ENCODE measurements around the gene NHEJ1.

NHEJ1 gene

DNA sequence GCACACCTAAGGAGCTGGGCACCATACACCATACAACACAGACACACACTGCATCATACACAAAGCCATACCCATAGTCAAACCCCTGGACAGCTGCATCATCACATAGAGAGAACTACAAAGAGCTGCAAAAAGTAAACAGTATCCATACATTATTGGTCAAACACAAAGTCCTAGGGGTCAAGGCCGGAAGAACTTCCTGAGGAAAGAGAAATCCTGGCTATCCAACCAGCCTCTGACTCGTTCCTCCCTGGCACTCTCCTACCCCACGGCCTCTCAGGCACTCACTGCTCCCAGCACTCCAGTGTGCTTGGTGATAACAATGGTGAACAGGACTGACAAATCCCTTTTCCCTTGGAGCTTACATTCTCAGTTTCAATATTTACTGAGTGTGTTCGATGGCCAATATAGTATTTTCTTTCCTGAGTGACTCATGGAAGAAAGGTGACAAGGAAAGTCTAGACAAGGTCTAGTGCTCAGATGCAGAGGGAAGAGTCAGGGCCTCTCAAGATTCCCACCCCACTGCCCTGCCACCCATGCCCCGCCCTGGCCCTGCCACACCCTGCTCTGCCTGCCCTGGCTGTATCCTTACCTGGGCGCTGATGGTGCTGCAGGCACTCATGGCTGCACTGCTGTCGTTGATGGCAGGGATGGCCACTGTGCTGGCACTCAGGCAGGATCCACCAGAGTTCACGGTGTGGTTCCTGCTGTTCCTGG, 122.7 kb downstream of the NHEJ1 start:
- peaks cover 13% of the 10 kb centered on the region for H3K27me3 ChIP-seq (replicated peaks)
- no peaks in the 10 kb centered on the region for H3K36me3 ChIP-seq (replicated peaks)
- TF ChIP-seq, protein P1, sequence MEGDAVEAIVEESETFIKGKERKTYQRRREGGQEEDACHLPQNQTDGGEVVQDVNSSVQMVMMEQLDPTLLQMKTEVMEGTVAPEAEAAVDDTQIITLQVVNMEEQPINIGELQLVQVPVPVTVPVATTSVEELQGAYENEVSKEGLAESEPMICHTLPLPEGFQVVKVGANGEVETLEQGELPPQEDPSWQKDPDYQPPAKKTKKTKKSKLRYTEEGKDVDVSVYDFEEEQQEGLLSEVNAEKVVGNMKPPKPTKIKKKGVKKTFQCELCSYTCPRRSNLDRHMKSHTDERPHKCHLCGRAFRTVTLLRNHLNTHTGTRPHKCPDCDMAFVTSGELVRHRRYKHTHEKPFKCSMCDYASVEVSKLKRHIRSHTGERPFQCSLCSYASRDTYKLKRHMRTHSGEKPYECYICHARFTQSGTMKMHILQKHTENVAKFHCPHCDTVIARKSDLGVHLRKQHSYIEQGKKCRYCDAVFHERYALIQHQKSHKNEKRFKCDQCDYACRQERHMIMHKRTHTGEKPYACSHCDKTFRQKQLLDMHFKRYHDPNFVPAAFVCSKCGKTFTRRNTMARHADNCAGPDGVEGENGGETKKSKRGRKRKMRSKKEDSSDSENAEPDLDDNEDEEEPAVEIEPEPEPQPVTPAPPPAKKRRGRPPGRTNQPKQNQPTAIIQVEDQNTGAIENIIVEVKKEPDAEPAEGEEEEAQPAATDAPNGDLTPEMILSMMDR (IDR thresholded peaks at IDR 0.05; ENCODE audit: low read depth, low read length, missing control alignments), result no peak
- H3K27ac ChIP-seq, result no peak overlapping the region
- DNase-seq, result no peak
- no peak overlapping the region for H3K4me3 ChIP-seq (ENCODE audit: low read depth, low read length)
- in situ Hi-C loops (cut with HindIII; ENCODE audit: low pct_ligation_motif_present, low sequenced_read_pairs), result no loop called here

DNA sequence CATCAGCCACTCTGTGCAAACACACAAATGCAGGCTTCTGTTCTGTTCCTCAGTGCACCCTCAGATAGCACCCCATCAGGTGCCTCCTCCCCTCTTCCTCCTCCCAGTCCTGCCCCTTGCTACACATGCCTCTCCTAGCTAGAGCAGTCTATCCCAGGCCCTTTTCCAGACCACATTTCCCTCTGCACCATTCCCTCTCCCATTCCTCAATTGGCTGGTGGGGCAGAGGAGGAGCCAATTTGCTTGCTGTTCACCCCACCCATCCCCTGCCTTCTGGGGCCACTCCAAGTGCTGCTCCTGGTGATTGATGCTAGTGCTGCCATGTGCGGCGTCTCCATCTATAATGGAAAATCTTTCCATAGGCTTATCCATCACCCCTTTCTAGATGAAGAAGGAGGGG, 124.7 kb downstream of the NHEJ1 start:
- H3K36me3 ChIP-seq (replicated peaks), result no peaks in the 10 kb centered on the region
- in situ Hi-C loops (cut with HindIII; ENCODE audit: low pct_ligation_motif_present, low sequenced_read_pairs), result no loop called here
- TF ChIP-seq, protein P1 (IDR thresholded peaks at IDR 0.05; ENCODE audit: low read depth, low read length, missing control alignments), result no peak
- peaks cover 10% of the 10 kb centered on the region for H3K27me3 ChIP-seq (replicated peaks)
- H3K4me3 ChIP-seq (ENCODE audit: low read depth, low read length), result no peak overlapping the region
- DNase-seq, result no peak
- no peak overlapping the region for H3K27ac ChIP-seq

DNA sequence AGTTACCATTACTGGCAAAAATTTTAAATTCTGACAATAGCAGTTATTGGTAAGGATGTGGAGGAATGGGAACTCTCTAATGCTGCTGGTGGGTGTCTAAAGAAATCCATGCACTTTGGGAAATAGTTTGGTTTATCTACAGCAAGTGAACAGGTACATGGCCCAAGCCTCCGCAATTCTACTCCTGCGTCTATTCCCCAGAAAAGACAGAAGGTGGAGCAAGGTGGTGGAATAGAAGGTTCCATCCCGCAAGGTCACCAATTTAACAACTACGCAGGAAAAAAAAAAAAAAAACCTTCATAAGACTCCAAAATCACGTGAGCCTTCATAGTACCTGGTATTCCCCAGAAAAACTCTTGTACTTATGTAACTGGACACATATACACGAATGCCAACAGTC, 125.8 kb downstream of the NHEJ1 start:
- in situ Hi-C loops (cut with HindIII; ENCODE audit: low pct_ligation_motif_present, low sequenced_read_pairs), result no loop called here
- Histone ChIP-seq H3K4me3 (ENCODE audit: low read depth, low read length) (no peak overlapping the region), H3K27me3 (replicated peaks) (peaks cover 8% of the 10 kb centered on the region), H3K27ac (no peak overlapping the region), H3K36me3 (replicated peaks) (no peaks in the 10 kb centered on the region)
- DNase-seq, result no peak
- TF ChIP-seq, protein P1 (IDR thresholded peaks at IDR 0.05; ENCODE audit: low read depth, low read length, missing control alignments), result no peak

DNA sequence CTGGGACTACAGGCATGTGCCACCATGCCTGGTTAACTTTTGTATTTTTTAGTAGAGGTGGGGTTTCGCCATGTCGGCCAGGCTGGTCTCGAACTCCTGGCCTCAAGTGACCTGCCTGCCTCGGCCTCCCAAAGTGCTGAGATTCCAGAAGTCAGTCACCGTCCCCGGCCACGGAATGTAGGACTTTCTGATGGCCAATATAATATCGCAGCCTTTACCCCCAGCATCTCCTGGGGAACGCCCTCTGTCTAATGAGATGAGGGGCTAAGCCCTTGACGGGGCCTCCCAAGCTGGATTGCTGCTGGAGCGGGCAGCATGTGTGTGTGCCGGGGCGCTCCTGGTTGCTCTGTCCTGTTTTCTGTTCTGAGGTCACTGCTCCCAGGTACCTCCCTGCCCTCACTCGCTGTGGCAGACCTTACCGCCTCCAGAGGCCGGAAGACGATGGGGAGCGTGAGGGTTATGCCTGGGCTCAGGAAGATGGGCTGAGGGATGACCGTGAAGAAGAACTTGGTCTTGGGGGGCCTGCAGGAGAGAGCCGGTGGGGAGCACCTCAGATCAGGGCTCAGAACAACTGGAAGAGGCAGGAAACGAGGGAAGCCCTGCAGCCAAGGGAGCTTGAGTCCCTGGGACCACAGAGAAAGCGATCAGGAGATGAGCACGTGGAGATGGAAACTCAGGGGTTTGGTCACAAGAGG, 128.4 kb downstream of the NHEJ1 start:
- no peak for DNase-seq
- in situ Hi-C loops (cut with HindIII; ENCODE audit: low pct_ligation_motif_present, low sequenced_read_pairs), result no loop called here
- no peak overlapping the region for H3K27ac ChIP-seq

DNA sequence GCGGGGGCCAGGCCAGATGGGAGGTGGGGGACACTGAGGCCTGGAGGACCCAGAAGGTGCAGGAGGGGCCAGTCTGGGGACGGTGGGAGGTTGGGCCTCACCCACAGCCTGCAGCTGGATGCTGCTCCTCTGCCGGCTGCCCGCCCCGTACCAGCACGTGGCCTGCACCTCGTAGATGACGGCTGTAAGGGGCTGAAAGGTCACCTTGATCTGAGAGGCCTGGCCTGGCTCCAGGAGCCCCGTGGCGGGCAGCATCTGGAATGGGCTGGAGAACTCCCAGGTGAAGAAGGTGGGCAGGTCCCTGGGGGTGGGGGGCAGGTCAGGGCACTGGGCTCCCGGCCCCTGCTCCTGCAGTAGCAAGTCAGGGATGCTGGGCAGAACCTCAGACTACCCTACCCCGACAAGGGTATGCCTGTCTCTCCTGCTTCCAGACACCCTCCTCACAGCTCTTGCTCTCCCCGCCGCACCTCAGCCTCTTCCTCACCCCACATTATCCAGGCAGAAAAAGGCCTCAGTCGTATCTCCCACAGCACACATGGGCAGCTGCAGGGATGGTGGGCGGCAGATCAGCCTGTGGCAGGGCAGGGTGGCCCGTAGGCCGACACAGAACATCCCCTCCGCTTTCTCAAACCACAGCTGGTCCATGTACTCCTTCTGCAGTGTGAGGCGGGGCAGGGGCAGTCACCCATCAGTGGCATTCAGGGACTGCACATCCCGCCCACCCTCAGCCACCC, 129.4 kb downstream of the NHEJ1 start:
- H3K27ac ChIP-seq, result no peak overlapping the region
- no peak for DNase-seq
- peaks cover 8% of the 10 kb centered on the region for H3K27me3 ChIP-seq (replicated peaks)
- in situ Hi-C loops (cut with HindIII; ENCODE audit: low pct_ligation_motif_present, low sequenced_read_pairs), result no loop called here
- TF ChIP-seq, protein P1 (IDR thresholded peaks at IDR 0.05; ENCODE audit: low read depth, low read length, missing control alignments), result no peak
- H3K36me3 ChIP-seq (replicated peaks), result no peaks in the 10 kb centered on the region
- H3K4me3 ChIP-seq (ENCODE audit: low read depth, low read length), result no peak overlapping the region

More for the DNA sequence above, 128.4 kb downstream of the NHEJ1 start:
- H3K36me3 ChIP-seq (replicated peaks), result no peaks in the 10 kb centered on the region
- H3K4me3 ChIP-seq (ENCODE audit: low read depth, low read length), result no peak overlapping the region
- peaks cover 8% of the 10 kb centered on the region for H3K27me3 ChIP-seq (replicated peaks)
- TF ChIP-seq, protein P1 (IDR thresholded peaks at IDR 0.05; ENCODE audit: low read depth, low read length, missing control alignments), result no peak

Data from brain microvascular endothelial cell (primary cell).